ENCODE measurements around the gene AQR.

DNA sequence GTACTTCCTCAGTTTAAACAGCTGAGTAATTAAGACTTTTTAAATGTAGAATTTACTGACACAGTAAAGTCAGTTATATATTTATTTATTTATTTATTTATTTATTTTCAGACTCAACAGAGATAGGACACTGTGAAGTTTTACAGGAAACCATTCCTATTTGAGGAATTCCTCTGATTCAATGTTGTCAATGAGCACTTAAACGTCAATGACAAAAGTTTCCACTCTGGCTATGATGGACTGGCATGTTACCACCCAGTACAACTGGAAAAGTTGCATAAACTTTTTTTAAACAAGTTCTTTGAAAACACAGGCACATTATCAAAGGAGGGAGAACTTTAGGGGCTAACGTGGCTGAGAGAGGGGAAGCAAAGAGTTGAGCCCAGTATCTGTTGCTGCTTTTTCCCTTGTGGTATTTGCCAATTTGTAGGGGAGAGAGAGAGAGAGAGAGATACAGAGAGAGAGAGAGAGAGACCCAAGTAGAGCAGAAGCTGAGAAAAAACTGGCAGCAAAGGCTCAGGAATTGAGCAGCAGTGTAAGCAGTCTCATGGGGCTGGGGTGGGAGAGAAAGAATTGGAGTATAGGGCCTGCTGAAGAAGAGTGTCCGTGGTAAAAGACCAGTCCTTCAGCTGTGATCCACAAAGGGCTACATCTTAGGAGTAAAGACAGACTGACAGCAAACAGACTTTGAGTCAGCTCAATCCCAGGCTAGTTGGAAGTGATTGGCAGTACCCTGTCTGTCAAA lies 155.9 kb downstream of the AQR start:
- TF ChIP-seq NFIC (IDR thresholded peaks at IDR 0.05; ENCODE audit: borderline replicate concordance) = no peak
- TF ChIP-seq, protein P1, sequence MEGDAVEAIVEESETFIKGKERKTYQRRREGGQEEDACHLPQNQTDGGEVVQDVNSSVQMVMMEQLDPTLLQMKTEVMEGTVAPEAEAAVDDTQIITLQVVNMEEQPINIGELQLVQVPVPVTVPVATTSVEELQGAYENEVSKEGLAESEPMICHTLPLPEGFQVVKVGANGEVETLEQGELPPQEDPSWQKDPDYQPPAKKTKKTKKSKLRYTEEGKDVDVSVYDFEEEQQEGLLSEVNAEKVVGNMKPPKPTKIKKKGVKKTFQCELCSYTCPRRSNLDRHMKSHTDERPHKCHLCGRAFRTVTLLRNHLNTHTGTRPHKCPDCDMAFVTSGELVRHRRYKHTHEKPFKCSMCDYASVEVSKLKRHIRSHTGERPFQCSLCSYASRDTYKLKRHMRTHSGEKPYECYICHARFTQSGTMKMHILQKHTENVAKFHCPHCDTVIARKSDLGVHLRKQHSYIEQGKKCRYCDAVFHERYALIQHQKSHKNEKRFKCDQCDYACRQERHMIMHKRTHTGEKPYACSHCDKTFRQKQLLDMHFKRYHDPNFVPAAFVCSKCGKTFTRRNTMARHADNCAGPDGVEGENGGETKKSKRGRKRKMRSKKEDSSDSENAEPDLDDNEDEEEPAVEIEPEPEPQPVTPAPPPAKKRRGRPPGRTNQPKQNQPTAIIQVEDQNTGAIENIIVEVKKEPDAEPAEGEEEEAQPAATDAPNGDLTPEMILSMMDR (IDR thresholded peaks at IDR 0.05) = no peak
- TF ChIP-seq EZH2phosphoT487 (IDR thresholded peaks at IDR 0.05; ENCODE audit: borderline replicate concordance, low read depth) = no peak
- no peak for TF ChIP-seq RCOR1 (IDR thresholded peaks at IDR 0.05; ENCODE audit: low read length)
